ENCODE measurements around the gene SHC4. TPM values are rescaled to one million over a fixed set of nuclear protein-coding genes. Genes with fewer than 3 reads are reported as not detected.

SHC4 gene
- total RNA-seq, 1 experiment from 2014 or later, result 0.63 TPM

- TF ChIP-seq E2F5 (CRISPR knock-in tag; IDR thresholded peaks at IDR 0.05), result no peak
- no peak for TF ChIP-seq NR1H2 (CRISPR knock-in tag; IDR thresholded peaks at IDR 0.05)
- no peak for TF ChIP-seq GRHL2 (CRISPR knock-in tag; IDR thresholded peaks at IDR 0.05; ENCODE audit: insufficient replicate concordance, severe bottlenecking)
- no peak for TF ChIP-seq SP1 (CRISPR knock-in tag; conservative IDR thresholded peaks at IDR 0.05)
- TF ChIP-seq MYBL2 (CRISPR knock-in tag; IDR thresholded peaks at IDR 0.05), result no peak
These were observed 29.7 kb upstream of the SHC4 start (continued) for GRCh38 chr15:48993380-48993779.

GRCh38 chr15:48992545-48992944 is 28.8 kb upstream of the SHC4 start:
- ATAC-seq, result no peak
- peaks cover 34% of the 10 kb centered on the region for H3K36me3 Mint-ChIP-seq
- H3K4me1 Mint-ChIP-seq, result no peaks in the 10 kb centered on the region
- no peak for DNase-seq (ENCODE audit: low spot score)
- CTCF ChIA-PET, result interaction anchor here (2.7 kb wide), 1 partner anchor 17 kb away, joined by 8 read pairs; no protein-coding TSS in a partner anchor
- POLR2A ChIA-PET, result no interaction called here
- no peaks in the 10 kb centered on the region for H3K9me3 Mint-ChIP-seq
- H3K27ac Mint-ChIP-seq, result no peak overlapping the region
- TF ChIP-seq FOXJ3 (CRISPR knock-in tag; IDR thresholded peaks at IDR 0.05; ENCODE audit: borderline replicate concordance) (no peak), NFE2L1 (CRISPR knock-in tag; IDR thresholded peaks at IDR 0.05) (no peak), IRF1 (CRISPR knock-in tag; IDR thresholded peaks at IDR 0.05) (no peak), ATF2 (CRISPR knock-in tag; IDR thresholded peaks at IDR 0.05; ENCODE audit: borderline replicate concordance, low read depth) (no peak), AR (CRISPR knock-in tag; IDR thresholded peaks at IDR 0.05) (no peak), ZNF512 (CRISPR knock-in tag; IDR thresholded peaks at IDR 0.05; ENCODE audit: borderline replicate concordance) (no peak), OVOL2 (CRISPR knock-in tag; IDR thresholded peaks at IDR 0.05; ENCODE audit: borderline replicate concordance) (no peak), ZNF281 (CRISPR knock-in tag; IDR thresholded peaks at IDR 0.05) (no peak), ZSCAN18 (CRISPR knock-in tag; IDR thresholded peaks at IDR 0.05) (no peak), RELA (CRISPR knock-in tag; IDR thresholded peaks at IDR 0.05; ENCODE audit: borderline replicate concordance) (no peak), ZNF317 (CRISPR knock-in tag; IDR thresholded peaks at IDR 0.05; ENCODE audit: borderline replicate concordance, low read depth) (no peak), SOX15 (CRISPR knock-in tag; IDR thresholded peaks at IDR 0.05) (no peak), NFYB (CRISPR knock-in tag; conservative IDR thresholded peaks at IDR 0.05; ENCODE audit: low read depth) (no peak), ATF1 (CRISPR knock-in tag; IDR thresholded peaks at IDR 0.05) (no peak), ZNF263 (CRISPR knock-in tag; IDR thresholded peaks at IDR 0.05; ENCODE audit: low read depth) (no peak), ZNF423 (CRISPR knock-in tag; IDR thresholded peaks at IDR 0.05) (no peak), SMAD4 (CRISPR knock-in tag; IDR thresholded peaks at IDR 0.05) (no peak)
- no peaks in the 10 kb centered on the region for H3K27me3 Mint-ChIP-seq (ENCODE audit: low read depth)
- H3K4me3 Mint-ChIP-seq, result no peak overlapping the region
